ENCODE measurements around the gene BCAN.
"Not testable (repeated sequence)": the region's sequence is repeated elsewhere in the genome, so short reads cannot be mapped to it uniquely, and the experiment has no call there.

The BCAN gene

GRCh38 chr1:156619582-156619955 lies 22.3 kb upstream of the BCAN start:
- DNase-seq: no peak

- no peak for DNase-seq
These were observed 19.2 kb upstream of the BCAN start for GRCh38 chr1:156622581-156623297.

- peak; percentile 56 for DNase-seq
These were observed 17.7 kb upstream of the BCAN start for GRCh38 chr1:156623946-156624813.

DNA sequence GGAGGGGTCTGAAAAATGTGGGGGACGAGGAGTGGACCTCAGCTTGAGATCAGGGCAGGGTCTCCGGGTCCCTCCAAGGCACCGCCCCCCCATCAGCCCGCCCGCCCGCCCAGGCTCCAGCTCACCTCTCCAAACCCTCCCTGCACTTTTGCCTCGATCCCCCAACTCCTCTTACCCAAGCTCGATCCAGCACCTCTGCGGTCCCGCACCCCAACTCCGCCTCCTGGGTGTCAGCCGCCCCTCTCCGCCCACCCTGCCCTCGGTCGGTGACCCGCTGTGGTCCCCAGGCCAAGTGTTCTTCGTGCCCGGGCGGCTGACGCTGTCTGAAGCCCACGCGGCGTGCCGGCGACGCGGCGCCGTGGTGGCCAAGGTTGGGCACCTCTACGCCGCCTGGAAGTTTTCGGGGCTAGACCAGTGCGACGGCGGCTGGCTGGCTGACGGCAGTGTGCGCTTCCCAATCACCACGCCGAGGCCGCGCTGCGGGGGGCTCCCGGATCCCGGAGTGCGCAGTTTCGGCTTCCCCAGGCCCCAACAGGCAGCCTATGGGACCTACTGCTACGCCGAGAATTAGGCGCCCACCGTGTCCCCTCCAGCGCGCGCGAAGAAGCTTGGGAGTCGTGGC lies 17.0 kb upstream of the BCAN start:
- DNase-seq: peak; percentile 20

GRCh38 chr1:156625436-156626078 lies 16.4 kb upstream of the BCAN start:
- peak; percentile 85 for DNase-seq

DNA sequence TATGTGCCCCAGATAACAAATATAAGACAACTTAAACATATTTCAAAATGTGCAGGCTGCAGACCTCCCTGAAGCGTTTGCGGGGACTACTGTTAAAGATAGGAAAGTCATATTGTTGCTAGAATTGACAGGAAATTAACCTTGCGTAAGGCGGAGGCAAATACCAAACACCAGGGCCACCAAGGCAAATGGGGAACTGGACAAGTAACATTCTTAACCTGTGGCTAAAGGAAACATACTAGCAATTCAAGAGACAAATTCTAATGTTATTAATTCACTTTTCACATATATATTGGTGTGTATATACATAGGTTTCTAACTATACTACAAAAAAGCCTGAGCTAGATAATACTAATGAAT lies 15.9 kb upstream of the BCAN start:
- DNase-seq: no peak

GRCh38 chr1:156627313-156627880 lies 14.5 kb upstream of the BCAN start:
- DNase-seq: peak; percentile 52

GRCh38 chr1:156629823-156630449 lies 12.0 kb upstream of the BCAN start:
- DNase-seq: no peak

DNA sequence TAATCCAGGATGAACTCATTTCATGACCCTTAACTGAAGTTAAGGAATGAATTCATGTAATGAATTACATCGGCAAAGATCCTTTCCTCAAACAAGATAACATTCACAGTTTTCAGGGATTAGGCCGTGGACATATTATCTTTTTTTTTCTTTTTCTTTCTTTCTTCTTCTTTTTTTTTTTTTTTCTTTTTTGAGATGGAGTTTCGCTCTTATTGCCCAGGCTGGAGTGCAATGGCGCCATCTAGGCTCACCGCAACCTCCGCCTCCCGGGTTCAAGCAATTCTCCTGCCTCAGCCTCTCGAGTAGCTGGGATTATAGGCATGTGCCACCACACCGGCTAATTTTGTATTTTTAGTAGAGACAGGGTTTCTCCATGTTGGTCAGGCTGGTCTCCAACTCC lies 10.8 kb upstream of the BCAN start:
- DNase-seq: not testable (repeated sequence)

DNA sequence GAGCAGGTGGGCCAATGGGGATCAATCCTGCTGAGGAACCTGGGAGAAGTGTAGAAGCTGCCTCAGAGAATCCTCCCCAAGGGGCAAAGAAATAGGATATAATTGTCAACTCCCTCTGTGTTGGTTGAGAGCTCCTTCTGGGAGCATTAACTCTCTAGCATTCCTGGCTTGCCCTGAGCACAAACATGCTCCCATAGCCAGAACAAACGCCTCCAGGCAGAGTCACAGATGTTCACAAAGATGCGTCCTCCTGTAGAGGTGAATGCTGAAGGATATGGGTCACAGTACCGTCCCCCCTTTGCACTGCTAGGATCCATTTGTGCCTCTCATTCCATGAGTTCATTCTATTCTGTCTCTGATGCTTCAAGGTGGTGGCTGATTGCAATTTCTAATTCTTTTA lies 9.6 kb upstream of the BCAN start:
- DNase-seq: no peak

DNA sequence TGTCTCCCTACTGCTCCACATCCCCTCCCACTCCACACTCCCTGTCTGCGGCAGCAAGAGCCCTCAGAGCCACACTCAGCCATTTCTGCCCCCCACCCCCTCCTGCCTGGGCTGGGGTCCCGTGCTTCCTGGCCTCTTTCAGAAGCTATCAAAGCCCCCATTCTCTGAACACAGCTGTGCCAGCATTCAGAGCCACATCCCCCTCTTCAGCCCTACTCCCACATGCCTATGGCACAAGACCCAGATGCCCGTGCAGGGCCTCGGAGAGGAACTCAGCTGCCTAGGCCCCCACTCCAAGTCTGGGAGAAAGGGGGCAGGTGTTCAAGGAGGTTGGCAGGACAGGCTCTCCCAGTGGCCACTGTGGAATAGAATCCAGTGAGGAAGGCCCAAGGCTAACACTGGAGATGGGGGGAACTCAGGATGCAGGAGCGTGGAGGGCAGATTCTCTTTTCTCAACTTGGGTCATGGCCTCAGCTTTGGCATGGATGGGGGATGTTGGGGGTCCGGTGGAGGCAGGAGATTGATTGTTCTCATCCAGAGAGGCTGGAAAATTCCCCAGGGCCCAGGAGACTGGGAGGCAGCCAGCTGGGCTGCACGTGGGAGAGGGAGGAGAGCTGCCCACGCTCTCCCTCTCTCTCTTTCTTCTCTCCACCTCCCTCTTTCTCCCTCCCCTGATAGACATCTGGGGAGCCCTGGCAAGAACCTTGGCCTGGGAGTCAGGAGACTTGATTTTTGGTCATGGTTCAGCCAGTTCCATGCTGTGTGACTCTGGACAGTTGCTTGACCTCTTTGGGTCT lies 3.5 kb upstream of the BCAN start:
- no peak for DNase-seq

DNA sequence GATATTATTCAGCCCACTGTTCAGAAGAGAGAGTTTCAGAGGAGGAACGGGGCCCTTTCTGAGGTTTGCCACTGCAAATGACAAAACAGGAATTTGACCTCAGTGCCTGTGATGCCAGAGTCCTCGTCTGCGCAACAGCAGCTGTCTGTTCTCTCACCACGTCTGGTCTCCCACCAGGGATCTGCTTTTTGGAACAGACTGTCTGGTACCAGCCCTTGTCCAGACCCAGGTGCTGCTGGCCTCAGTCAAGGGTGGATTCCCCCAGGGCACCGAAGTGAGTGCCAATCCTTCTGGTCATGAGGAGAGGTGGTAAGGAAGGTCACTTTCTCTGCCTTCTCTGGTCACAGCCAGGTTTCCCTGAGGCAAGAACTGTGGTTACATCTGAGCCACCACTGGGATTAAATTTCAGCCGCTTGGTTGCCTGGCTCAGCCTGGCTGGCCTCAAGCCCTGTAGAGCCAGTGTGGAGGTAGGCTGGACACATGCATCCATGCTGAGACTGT lies 2.3 kb upstream of the BCAN start:
- DNase-seq: no peak

GRCh38 chr1:156640842-156641706 lies 843 bp upstream of the BCAN start:
- DNase-seq: no peak

DNA sequence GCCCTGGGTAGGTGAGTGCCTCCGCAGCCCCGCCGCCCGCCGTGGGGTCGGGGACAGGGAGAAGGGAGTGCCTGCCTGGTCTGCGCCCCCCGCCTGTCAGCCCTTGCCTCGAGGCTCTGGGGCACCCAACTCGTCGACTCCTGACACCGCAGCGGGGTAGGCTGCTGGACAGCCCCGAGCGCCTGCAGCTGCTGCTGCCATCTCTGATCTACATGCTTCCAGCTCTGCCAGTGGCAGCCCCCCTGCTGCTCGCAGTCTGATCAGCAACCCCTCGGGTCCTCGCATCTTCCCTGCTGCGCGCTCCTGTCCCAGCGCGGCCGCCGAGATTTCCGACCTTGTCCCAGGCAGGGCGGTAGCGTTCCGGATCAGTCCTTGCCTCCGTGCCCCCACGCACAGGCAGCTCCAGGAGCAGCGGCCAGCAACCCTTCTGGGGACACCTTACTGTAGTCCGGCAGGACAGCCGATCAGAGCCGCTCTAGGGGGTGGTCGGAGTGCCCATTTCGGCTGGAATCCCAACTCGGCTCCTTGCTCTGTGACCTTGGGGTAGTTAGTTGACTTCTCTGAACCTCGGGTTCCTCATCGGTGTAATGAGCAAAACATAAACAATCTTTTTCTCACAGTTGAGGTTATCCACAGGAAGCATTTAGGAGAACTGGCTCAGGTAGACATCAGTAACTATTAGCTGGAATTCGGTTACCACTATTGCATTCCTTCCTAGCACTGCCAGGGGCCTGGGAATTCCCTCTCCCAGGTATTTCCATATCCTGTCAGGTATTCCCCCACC lies 540 bp downstream of the BCAN start:
- peak; percentile 8 for DNase-seq

GRCh38 chr1:156643049-156643777 lies 1.3 kb downstream of the BCAN start:
- no peak for DNase-seq

GRCh38 chr1:156643778-156644092 lies 1.8 kb downstream of the BCAN start:
- DNase-seq: peak; percentile 5

- DNase-seq: no peak
These were observed 2.2 kb downstream of the BCAN start for GRCh38 chr1:156644146-156644545.

DNA sequence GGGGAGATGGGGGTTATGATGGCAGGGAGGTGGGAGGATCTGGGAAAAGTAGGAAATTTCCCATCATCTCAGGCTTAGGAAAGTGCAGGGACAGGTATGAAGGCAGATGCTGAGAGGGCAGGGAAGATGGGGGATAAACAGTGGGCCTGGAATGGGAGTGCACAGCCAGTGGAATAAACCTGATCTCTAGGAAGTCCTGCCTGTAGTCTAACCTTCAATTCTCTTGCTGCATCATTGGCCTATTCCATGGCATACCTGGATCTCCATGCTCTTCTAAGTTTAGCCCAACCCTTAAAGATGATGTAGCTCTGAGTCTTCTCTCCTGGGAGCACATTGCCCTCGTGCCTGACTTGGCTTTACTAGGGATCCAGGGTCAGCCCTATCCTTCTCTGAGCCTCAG lies 2.7 kb downstream of the BCAN start:
- no peak for DNase-seq

DNA sequence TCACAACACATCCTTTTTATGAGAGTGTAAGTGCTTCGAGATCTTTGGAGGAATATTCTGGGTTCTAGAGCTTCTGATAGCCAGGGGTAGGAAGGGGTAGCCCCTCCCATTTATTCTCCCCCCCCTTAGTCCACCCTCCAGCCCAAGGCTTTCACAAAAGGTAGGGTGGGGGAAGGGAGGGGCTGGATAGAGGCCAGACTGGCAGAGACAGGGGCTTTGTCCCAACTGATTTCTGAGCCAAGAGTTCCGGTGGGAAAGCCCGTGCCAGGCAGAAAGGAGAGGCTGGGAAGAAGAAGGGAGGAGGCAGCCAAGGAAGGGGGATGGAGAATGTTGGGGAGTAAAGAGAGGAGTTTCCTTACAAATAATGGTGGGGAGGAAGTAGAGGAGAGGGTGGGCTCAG lies 3.1 kb downstream of the BCAN start:
- DNase-seq: no peak
